ENCODE measurements around the gene HSBP1. TPM values are rescaled to one million over a fixed set of nuclear protein-coding genes. Genes with fewer than 3 reads are reported as not detected.

The HSBP1 gene
- total and polyA plus RNA-seq, 2 of the 13 experiments (the other 11 are each of a cell fraction or from before 2014, with no cell fraction given): 249 to 292 TPM

DNA sequence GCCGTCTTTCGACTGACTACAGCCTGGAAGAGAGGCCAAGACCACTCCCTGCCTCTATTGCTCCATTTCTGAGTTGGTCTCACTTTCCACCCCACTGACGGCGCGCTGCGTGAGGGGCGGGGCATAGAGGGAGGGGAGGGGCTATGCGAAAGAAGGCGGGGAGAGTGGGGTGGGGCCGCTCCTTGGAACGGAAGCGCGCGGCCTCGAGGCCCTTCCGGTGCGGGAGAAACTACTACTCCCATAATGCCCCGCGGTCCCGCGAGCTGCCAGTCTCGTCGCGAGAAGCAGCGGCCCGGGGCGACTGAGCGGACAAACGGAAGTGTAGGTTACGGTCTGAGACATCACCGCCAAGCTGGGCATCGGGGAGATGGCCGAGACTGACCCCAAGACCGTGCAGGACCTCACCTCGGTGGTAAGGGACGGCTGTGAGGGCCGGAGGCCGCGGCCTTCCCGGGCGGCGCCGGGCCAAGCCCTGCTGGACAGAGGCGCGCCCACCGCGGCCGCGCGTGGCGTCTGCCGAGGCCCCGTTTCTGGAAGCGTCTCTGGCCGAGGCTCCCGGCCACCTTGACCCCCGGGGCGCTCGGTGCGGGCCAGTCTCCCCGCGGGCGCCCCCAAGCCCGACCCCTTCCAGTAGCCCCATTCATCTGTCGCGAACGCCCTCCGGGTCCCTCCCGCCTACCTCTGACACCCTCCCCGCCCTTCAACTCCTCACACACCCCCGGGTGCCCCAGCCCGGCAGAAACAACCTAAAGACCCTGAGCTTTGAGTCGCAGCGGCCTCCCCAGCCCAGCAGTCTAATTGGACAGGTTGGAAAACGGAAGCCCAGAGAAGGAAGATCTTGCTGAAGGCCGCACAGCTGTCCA is at the start of gene HSBP1 (continued):
- TF ChIP-seq, protein P1, sequence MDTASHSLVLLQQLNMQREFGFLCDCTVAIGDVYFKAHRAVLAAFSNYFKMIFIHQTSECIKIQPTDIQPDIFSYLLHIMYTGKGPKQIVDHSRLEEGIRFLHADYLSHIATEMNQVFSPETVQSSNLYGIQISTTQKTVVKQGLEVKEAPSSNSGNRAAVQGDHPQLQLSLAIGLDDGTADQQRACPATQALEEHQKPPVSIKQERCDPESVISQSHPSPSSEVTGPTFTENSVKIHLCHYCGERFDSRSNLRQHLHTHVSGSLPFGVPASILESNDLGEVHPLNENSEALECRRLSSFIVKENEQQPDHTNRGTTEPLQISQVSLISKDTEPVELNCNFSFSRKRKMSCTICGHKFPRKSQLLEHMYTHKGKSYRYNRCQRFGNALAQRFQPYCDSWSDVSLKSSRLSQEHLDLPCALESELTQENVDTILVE (CRISPR knock-in tag; IDR thresholded peaks at IDR 0.05): peak; percentile 90
- TF ChIP-seq, protein P2, sequence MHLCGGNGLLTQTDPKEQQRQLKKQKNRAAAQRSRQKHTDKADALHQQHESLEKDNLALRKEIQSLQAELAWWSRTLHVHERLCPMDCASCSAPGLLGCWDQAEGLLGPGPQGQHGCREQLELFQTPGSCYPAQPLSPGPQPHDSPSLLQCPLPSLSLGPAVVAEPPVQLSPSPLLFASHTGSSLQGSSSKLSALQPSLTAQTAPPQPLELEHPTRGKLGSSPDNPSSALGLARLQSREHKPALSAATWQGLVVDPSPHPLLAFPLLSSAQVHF (CRISPR knock-in tag; IDR thresholded peaks at IDR 0.05): 0 out of 2 replicates have a peak, but pooled peaks have one; percentile 37
- TF ChIP-seq MIER2 (CRISPR knock-in tag; IDR thresholded peaks at IDR 0.05): no peak
- TF ChIP-seq MZF1 (CRISPR knock-in tag; IDR thresholded peaks at IDR 0.05; ENCODE audit: borderline replicate concordance): no peak
- TF ChIP-seq, protein P3, sequence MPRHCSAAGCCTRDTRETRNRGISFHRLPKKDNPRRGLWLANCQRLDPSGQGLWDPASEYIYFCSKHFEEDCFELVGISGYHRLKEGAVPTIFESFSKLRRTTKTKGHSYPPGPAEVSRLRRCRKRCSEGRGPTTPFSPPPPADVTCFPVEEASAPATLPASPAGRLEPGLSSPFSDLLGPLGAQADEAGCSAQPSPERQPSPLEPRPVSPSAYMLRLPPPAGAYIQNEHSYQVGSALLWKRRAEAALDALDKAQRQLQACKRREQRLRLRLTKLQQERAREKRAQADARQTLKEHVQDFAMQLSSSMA (CRISPR knock-in tag; IDR thresholded peaks at IDR 0.05): no peak
- no peak for TF ChIP-seq ZNF781 (CRISPR knock-in tag; IDR thresholded peaks at IDR 0.05; ENCODE audit: borderline replicate concordance, not compliant biosample characterization)
- TF ChIP-seq ZNF792 (CRISPR knock-in tag; IDR thresholded peaks at IDR 0.05): peak; percentile 75; the same call in 1 of the 2 replicates
- TF ChIP-seq KAT7 (CRISPR knock-in tag; IDR thresholded peaks at IDR 0.05; ENCODE audit: borderline replicate concordance): peak; percentile 32; the same call in 1 of the 2 replicates
- no peak for TF ChIP-seq ZNF510 (CRISPR knock-in tag; IDR thresholded peaks at IDR 0.05; ENCODE audit: low read depth)
- no peak for TF ChIP-seq NCOA2 (CRISPR knock-in tag; IDR thresholded peaks at IDR 0.05)
- TF ChIP-seq ZNF343 (CRISPR knock-in tag; IDR thresholded peaks at IDR 0.05): 0 out of 2 replicates have a peak, but pooled peaks have one; percentile 59
- TF ChIP-seq PHF5A (CRISPR knock-in tag; IDR thresholded peaks at IDR 0.05; ENCODE audit: low read depth, unreplicated experiment): no peak
- TF ChIP-seq MTA3 (CRISPR knock-in tag; IDR thresholded peaks at IDR 0.05): no peak
- TF ChIP-seq, protein P4, sequence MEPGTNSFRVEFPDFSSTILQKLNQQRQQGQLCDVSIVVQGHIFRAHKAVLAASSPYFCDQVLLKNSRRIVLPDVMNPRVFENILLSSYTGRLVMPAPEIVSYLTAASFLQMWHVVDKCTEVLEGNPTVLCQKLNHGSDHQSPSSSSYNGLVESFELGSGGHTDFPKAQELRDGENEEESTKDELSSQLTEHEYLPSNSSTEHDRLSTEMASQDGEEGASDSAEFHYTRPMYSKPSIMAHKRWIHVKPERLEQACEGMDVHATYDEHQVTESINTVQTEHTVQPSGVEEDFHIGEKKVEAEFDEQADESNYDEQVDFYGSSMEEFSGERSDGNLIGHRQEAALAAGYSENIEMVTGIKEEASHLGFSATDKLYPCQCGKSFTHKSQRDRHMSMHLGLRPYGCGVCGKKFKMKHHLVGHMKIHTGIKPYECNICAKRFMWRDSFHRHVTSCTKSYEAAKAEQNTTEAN (CRISPR knock-in tag; conservative IDR thresholded peaks at IDR 0.05): no peak
- TF ChIP-seq, protein P5, sequence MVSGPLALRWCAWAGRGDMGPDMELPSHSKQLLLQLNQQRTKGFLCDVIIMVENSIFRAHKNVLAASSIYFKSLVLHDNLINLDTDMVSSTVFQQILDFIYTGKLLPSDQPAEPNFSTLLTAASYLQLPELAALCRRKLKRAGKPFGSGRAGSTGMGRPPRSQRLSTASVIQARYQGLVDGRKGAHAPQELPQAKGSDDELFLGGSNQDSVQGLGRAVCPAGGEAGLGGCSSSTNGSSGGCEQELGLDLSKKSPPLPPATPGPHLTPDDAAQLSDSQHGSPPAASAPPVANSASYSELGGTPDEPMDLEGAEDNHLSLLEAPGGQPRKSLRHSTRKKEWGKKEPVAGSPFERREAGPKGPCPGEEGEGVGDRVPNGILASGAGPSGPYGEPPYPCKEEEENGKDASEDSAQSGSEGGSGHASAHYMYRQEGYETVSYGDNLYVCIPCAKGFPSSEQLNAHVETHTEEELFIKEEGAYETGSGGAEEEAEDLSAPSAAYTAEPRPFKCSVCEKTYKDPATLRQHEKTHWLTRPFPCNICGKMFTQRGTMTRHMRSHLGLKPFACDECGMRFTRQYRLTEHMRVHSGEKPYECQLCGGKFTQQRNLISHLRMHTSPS (CRISPR knock-in tag; IDR thresholded peaks at IDR 0.05; ENCODE audit: low read depth): no peak
- TF ChIP-seq ZNF234 (CRISPR knock-in tag; conservative IDR thresholded peaks at IDR 0.05): no peak
- TF ChIP-seq, protein P6, sequence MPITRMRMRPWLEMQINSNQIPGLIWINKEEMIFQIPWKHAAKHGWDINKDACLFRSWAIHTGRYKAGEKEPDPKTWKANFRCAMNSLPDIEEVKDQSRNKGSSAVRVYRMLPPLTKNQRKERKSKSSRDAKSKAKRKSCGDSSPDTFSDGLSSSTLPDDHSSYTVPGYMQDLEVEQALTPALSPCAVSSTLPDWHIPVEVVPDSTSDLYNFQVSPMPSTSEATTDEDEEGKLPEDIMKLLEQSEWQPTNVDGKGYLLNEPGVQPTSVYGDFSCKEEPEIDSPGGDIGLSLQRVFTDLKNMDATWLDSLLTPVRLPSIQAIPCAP (CRISPR knock-in tag; IDR thresholded peaks at IDR 0.05; ENCODE audit: low read depth): no peak
- 0 out of 2 replicates have a peak, but pooled peaks have one; percentile 45 for TF ChIP-seq NKX3-1 (CRISPR knock-in tag; IDR thresholded peaks at IDR 0.05)
- TF ChIP-seq, protein P7, sequence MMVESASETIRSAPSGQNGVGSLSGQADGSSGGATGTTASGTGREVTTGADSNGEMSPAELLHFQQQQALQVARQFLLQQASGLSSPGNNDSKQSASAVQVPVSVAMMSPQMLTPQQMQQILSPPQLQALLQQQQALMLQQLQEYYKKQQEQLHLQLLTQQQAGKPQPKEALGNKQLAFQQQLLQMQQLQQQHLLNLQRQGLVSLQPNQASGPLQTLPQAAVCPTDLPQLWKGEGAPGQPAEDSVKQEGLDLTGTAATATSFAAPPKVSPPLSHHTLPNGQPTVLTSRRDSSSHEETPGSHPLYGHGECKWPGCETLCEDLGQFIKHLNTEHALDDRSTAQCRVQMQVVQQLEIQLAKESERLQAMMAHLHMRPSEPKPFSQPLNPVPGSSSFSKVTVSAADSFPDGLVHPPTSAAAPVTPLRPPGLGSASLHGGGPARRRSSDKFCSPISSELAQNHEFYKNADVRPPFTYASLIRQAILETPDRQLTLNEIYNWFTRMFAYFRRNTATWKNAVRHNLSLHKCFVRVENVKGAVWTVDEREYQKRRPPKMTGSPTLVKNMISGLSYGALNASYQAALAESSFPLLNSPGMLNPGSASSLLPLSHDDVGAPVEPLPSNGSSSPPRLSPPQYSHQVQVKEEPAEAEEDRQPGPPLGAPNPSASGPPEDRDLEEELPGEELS (CRISPR knock-in tag; IDR thresholded peaks at IDR 0.05): no peak
- peak; percentile 86 for TF ChIP-seq TARDBP (CRISPR knock-in tag; IDR thresholded peaks at IDR 0.05)
- no peak for TF ChIP-seq SMAD9 (CRISPR knock-in tag; IDR thresholded peaks at IDR 0.05)
